ENCODE measurements around the gene RAB3D.

- TF ChIP-seq, protein P1, sequence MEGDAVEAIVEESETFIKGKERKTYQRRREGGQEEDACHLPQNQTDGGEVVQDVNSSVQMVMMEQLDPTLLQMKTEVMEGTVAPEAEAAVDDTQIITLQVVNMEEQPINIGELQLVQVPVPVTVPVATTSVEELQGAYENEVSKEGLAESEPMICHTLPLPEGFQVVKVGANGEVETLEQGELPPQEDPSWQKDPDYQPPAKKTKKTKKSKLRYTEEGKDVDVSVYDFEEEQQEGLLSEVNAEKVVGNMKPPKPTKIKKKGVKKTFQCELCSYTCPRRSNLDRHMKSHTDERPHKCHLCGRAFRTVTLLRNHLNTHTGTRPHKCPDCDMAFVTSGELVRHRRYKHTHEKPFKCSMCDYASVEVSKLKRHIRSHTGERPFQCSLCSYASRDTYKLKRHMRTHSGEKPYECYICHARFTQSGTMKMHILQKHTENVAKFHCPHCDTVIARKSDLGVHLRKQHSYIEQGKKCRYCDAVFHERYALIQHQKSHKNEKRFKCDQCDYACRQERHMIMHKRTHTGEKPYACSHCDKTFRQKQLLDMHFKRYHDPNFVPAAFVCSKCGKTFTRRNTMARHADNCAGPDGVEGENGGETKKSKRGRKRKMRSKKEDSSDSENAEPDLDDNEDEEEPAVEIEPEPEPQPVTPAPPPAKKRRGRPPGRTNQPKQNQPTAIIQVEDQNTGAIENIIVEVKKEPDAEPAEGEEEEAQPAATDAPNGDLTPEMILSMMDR (IDR thresholded peaks at IDR 0.05): no peak
- no peak for TF ChIP-seq POLR2A (IDR thresholded peaks at IDR 0.05)
Measured at GRCh38 chr19:11304936-11305335, 34.5 kb downstream of the RAB3D start.

Data from adrenal gland (tissue), 5 donors.